RKO (cell line): ENCODE data around the gene PDS5A.
"Not testable (repeated sequence)": the region's sequence is repeated elsewhere in the genome, so short reads cannot be mapped to it uniquely, and the experiment has no call there.

Source experiments
- DNase-seq: peaks from one replicate; pipeline ENCODE4 v3.0.0-alpha.2; 2016; ENCODE audit warnings: low spot score

PDS5A gene

GRCh38 chr4:39899291-39899690 lies 78.4 kb downstream of the PDS5A start:
- no peak for DNase-seq

DNA sequence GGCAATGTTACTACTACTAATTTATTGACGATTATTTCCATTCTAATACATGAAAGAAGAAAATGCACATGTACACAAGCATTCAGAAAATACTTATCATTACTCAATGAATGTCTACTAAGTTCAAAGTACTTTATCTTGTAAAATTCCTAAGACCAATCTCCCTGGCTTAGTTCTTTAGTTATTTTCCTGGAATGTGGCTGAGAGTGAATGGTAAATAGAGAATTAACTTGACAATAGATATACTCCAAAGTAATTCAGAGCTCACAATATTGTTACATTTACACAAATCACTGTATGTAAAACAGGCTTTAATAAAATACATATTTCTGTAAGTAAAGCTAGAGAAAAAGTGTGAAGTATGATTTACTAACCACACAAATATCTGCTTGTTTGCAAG lies 79.7 kb downstream of the PDS5A start:
- no peak for DNase-seq

GRCh38 chr4:39893693-39894072 lies 84.0 kb downstream of the PDS5A start:
- DNase-seq = no peak

GRCh38 chr4:39892988-39893692 lies 84.6 kb downstream of the PDS5A start:
- no peak for DNase-seq

- DNase-seq = no peak
Observed at GRCh38 chr4:39889226-39889625, 88.5 kb downstream of the PDS5A start.

- no peak for DNase-seq
Observed at GRCh38 chr4:39888541-39888940, 89.2 kb downstream of the PDS5A start.

- no peak for DNase-seq
Observed at GRCh38 chr4:39883646-39884045, 94.1 kb downstream of the PDS5A start.

GRCh38 chr4:39881789-39882188 lies 95.9 kb downstream of the PDS5A start:
- DNase-seq = no peak

DNA sequence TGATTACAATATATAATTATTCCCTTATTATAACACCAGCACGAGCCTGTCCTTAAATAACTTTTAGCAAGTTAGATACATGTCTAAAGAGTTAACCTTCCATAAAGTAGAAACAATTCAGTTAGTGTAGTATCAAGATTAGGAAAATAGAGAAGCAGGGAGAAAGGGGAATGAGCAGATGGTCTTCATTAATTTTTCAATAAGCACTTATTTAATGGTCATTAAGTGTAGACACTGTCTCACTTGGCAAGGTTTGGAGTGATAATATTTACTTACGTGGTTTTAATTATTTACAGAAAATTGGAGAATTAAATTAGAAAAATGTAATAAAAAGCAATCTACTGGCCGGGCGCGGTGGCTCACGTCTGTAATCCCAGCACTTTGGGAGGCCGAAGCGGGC lies 99.7 kb downstream of the PDS5A start:
- DNase-seq = no peak

GRCh38 chr4:39873823-39874222 lies 103.9 kb downstream of the PDS5A start:
- DNase-seq = no peak

DNA sequence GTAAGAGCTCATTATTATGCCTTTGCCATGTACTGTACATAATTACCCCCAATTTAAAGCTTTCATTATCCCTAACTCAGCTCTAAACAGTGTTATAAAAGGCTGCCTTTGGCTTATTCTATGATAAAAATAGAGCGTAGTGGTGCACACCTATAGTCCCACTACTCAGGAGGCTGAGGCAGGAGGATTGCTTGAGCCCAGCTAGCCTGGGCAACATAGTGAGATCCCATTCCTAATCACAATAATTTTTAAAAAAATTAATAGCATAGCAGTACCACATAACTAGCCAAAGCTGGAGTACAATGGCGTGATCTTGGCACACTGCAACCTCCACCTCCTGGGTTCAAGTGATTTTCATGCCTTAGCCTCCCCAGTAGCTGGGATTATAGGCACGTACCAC lies 112.4 kb downstream of the PDS5A start:
- DNase-seq = no peak

- DNase-seq = no peak
Observed at GRCh38 chr4:39864391-39864790, 113.3 kb downstream of the PDS5A start.

DNA sequence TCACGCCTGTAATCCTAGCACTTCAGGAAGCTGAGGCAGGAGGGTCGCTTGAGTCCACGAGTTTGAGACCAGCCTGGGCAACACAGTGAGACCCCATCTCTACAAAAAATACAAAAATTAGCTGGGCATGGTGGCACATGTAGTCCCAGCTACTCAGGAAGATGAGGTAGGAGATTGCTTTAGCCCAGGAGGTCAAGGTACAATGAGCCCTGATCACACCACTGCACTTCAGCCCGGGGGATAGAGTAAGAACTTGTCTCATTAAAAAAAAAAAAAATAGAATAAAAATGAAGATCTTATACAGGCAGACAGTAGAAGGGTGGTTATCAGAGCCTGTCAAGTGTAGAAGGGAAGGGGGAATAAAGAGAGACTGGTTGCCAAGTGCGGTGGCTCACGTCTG lies 116.9 kb downstream of the PDS5A start:
- DNase-seq = no peak

DNA sequence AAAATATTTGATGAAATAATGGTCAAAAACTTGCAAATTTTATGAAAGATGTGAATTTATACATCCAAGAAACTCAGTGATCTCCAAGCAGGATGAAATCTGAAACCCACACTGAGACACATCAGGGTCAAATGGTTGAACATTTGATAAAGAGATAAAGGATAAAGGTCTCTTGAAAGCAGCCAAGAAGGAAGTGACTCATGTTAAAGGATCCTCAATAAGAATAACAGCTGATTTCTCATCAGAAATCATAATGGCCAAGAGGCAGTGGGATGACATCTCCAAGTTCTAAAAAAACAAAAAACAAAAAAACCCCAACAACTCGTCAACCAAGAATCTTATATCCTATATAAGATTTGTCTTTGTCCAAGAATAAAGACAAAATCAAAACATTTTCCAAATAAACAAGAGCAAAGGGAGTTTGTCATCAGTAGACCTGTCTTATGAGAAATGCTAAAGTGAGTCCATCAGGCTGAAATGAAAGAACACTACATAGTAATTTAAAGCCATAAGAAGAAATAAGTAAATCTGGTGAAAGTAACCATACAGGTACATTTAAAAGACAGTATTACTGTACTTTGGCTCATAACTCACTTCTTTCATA lies 121.7 kb downstream of the PDS5A start:
- peak; percentile 74 for DNase-seq

DNA sequence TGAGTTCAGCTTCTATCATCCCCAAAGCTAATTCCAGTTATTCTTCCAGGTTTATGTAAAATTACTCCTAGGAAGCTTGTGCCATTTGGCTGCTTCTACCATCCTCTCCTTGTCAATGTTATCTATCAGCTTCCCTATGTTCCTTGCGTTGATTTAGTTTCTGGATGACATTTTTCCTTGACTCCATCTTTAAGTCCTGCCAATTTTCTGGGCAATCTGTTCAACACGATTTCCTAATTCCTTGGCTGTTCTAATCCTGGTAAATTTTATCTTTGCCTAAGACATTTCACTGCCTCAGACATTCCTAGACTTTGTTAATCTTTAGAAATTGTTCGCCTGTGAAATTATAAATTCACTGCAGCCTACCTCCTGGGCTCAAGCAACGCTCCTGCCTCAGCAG lies 125.1 kb downstream of the PDS5A start:
- no peak for DNase-seq

GRCh38 chr4:39850727-39851126 lies 127.0 kb downstream of the PDS5A start:
- no peak for DNase-seq

- DNase-seq = no peak
Observed at GRCh38 chr4:39846705-39847104, 131.0 kb downstream of the PDS5A start.

- DNase-seq = no peak
Observed at GRCh38 chr4:39846120-39846519, 131.6 kb downstream of the PDS5A start.

DNA sequence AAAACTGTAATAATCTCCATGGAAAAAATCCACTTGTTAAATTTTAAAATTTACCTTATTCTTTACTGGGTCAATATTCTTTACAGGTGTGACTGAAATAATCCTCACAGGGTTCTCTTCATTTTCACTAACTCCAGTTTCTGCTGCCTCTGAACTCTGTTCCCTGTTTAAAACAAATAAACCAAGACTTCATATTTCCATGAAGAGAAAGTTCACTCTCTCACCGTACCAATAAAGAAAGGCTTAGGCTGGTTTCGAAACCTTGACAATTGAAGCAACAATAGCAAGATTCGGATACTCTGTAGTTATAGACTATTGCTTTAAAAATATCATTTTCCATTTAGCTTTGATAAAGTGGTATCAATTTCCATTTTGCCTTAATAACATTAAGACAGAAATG lies 135.8 kb downstream of the PDS5A start:
- no peak for DNase-seq

- DNase-seq = not testable (repeated sequence)
Observed at GRCh38 chr4:39840516-39840915, 137.2 kb downstream of the PDS5A start.

DNA sequence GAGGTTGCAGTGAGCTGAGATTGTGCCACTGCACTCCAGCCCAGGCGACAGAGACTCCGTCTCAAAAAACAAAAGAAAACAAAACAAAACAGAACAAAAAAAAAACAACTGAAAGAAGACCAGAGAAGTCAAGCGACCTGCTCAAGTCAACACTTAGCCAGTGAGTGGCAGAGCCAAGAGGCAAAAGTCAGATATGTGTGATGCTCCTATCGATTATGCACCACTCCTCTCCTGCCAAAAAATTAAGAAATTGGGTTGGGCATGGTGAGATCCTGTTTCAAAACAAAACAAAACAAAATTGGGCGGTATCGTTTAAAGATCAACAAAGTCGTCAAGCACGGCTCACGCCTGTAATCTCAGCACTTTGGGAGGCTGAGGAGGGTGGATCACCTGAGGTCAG lies 137.7 kb downstream of the PDS5A start:
- DNase-seq = no peak

GRCh38 chr4:39838431-39838830 lies 139.3 kb downstream of the PDS5A start:
- DNase-seq = not testable (repeated sequence)

GRCh38 chr4:39834269-39834668 lies 143.4 kb downstream of the PDS5A start:
- no peak for DNase-seq

- DNase-seq = no peak
Observed at GRCh38 chr4:39825741-39826231, 151.9 kb downstream of the PDS5A start.
